HepG2 (cell line): ENCODE results near the gene TMEM63C. TPM values are rescaled to one million over a fixed set of nuclear protein-coding genes. Genes with fewer than 3 reads are reported as not detected.

Experiments
- AFF4 ChIP-seq: sonication (generic); formaldehyde crosslinking; IDR thresholded peaks from 2 replicates; pipeline ENCODE4 v1.4.0; 2020; ENCODE audit warnings: missing genetic modification reagents
- AKNA ChIP-seq: sonication (generic); formaldehyde crosslinking; IDR thresholded peaks from 2 replicates; pipeline ENCODE4 v1.4.0; 2020; ENCODE audit warnings: missing genetic modification reagents, borderline replicate concordance
- BCLAF1 ChIP-seq: fragments of 450-650 bp; IDR thresholded peaks from 2 replicates; pipeline ENCODE4 v1.6.1; 2017; ENCODE audit warnings: mild to moderate bottlenecking
- CHD4 ChIP-seq: fragments of 200-600 bp; sonication (generic); IDR thresholded peaks from 2 replicates; pipeline ENCODE4 v1.7.0; 2017; ENCODE audit warnings: mild to moderate bottlenecking, low read length, borderline replicate concordance
- DMAP1 ChIP-seq: IDR thresholded peaks from 2 replicates; pipeline ENCODE4 v1.6.1; 2016
- DNMT1 ChIP-seq: sonication (generic); formaldehyde crosslinking; IDR thresholded peaks from 2 replicates; pipeline ENCODE4 v1.5.1; 2020; ENCODE audit warnings: mild to moderate bottlenecking, missing genetic modification reagents
- HNF4A ChIP-seq: sonication (generic); formaldehyde crosslinking; IDR thresholded peaks from 2 replicates; pipeline ENCODE4 v1.4.0; 2020; ENCODE audit warnings: missing genetic modification reagents
- MED13 ChIP-seq: sonication (generic); formaldehyde crosslinking; IDR thresholded peaks from 2 replicates; pipeline ENCODE4 v1.5.0; 2020; ENCODE audit warnings: missing genetic modification reagents
- PHF8 ChIP-seq: sonication (generic); formaldehyde crosslinking; IDR thresholded peaks from 2 replicates; pipeline ENCODE4 v1.5.0; 2020; ENCODE audit warnings: missing genetic modification reagents
- SMARCC2 ChIP-seq: fragments of 450-650 bp; IDR thresholded peaks from 2 replicates; pipeline ENCODE4 v1.6.1; 2017; ENCODE audit warnings: antibody characterized with exemption, mild to moderate bottlenecking
- SP1 ChIP-seq, 2 experiments: fragments of 450-650 bp in 1 of 2; sonication (generic) in 1 of 2; formaldehyde crosslinking in 1 of 2; IDR thresholded peaks; 2 replicates each; pipeline versions ENCODE4 v1.4.0 to v1.6.1; 2016 to 2020; ENCODE audit warnings: missing genetic modification reagents in 1 of 2
- ZFP82 ChIP-seq: sonication (generic); formaldehyde crosslinking; IDR thresholded peaks from 2 replicates; pipeline ENCODE4 v1.5.1; 2020; ENCODE audit warnings: mild to moderate bottlenecking, missing genetic modification reagents, borderline replicate concordance
- ZFP90 ChIP-seq: sonication (generic); formaldehyde crosslinking; IDR thresholded peaks from 2 replicates; pipeline ENCODE4 v1.8.0; 2022; ENCODE audit warnings: missing genetic modification reagents, mild to moderate bottlenecking, inconsistent platforms, borderline replicate concordance
- ZNF124 ChIP-seq: sonication (generic); formaldehyde crosslinking; IDR thresholded peaks from 2 replicates; pipeline ENCODE4 v1.4.0; 2020; ENCODE audit warnings: missing genetic modification reagents
- ZNF530 ChIP-seq: sonication (generic); formaldehyde crosslinking; IDR thresholded peaks from 2 replicates; pipeline ENCODE4 v1.5.0; 2020; ENCODE audit warnings: low read depth, mild to moderate bottlenecking, missing genetic modification reagents
- ZNF552 ChIP-seq: sonication (generic); formaldehyde crosslinking; IDR thresholded peaks from 2 replicates; pipeline ENCODE4 v1.9.0; 2022; ENCODE audit warnings: missing genetic modification reagents, mild to moderate bottlenecking, borderline replicate concordance
- ZSCAN29 ChIP-seq: sonication (generic); formaldehyde crosslinking; conservative IDR thresholded peaks from 2 replicates; pipeline ENCODE4 v1.4.0; 2020; ENCODE audit warnings: mild to moderate bottlenecking, missing genetic modification reagents
- polyA plus RNA-seq, 8 experiments: library from polyadenylated mRNA; depleted of rRNA in 3 of 8; stranded (reverse) in 7 of 8; unstranded in 1 of 8; fragments of >200 nt; fragmentation: Illumina TruSeq in 4 of 8; extraction: Trizol in 4 of 8; gene quantifications; 2 replicates each; pipeline versions ENCODE4 v1.2.1 to v1.2.3, GENCODE V29; 2011 to 2016; ENCODE audit warnings: low read depth in 4 of 8, missing spikeins in 1 of 8, mixed read lengths in 1 of 8; ENCODE audit not compliant: insufficient read depth in 1 of 8
- total RNA-seq, 5 experiments: library from RNA; depleted of rRNA; stranded (reverse); fragments of >200 nt; fragmentation: Illumina TruSeq; extraction: Trizol; gene quantifications; 2 replicates each; pipeline ENCODE4 v1.2.3, GENCODE V29; 2016; ENCODE audit warnings: low read depth in 1 of 5
- TF ChIP-seq, protein P1 (sequence below): sonication (generic); formaldehyde crosslinking; IDR thresholded peaks from 2 replicates; pipeline ENCODE4 v1.4.0; 2020; ENCODE audit warnings: mild to moderate bottlenecking, missing genetic modification reagents

Gene TMEM63C
- total and polyA plus RNA-seq, 2 of the 13 experiments (the other 11 are each of a cell fraction or from before 2014, with no cell fraction given): 0.17 to 0.27 TPM

DNA sequence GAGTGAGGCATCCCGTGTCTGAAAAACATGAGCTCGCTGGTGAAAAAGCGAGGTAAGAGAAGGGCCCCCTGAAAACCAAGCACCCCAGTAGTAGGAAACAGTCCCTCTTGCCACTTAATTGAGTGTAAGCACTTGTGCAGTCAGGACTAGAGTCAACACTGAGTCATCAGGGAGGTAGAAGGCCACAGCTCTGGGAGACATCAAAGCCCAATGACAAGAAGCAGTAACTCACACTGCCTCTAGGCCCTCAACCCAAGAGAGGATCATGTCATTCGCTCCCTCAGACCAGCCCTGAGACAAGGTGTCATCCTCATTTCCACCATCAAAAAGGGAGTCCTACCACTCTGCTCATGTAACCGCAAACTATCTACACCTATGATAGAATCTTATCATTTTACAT lies 121.3 kb downstream of the TMEM63C start (continued):
- TF ChIP-seq MED13 (CRISPR knock-in tag): no peak
- TF ChIP-seq PHF8 (CRISPR knock-in tag): no peak
- TF ChIP-seq AFF4: no peak
- TF ChIP-seq ZNF530 (CRISPR knock-in tag): no peak
- TF ChIP-seq ZNF124: no peak
- no peak for TF ChIP-seq SMARCC2
- TF ChIP-seq ZFP82 (CRISPR knock-in tag): no peak
- TF ChIP-seq BCLAF1: no peak
- no peak for TF ChIP-seq DMAP1 (CRISPR knock-in tag)
- no peak for TF ChIP-seq ZNF552 (CRISPR knock-in tag)
- no peak for TF ChIP-seq CHD4
- no peak for TF ChIP-seq ZSCAN29 (CRISPR knock-in tag)
- no peak for TF ChIP-seq DNMT1 (CRISPR knock-in tag)
- TF ChIP-seq SP1 (IDR thresholded peaks at IDR 0.05): no peak
- TF ChIP-seq SP1 (CRISPR knock-in tag; IDR thresholded peaks at IDR 0.05): no peak
- TF ChIP-seq ZFP90: no peak
- no peak for TF ChIP-seq AKNA (CRISPR knock-in tag)
- TF ChIP-seq HNF4A (CRISPR knock-in tag): no peak
- TF ChIP-seq, protein P1, sequence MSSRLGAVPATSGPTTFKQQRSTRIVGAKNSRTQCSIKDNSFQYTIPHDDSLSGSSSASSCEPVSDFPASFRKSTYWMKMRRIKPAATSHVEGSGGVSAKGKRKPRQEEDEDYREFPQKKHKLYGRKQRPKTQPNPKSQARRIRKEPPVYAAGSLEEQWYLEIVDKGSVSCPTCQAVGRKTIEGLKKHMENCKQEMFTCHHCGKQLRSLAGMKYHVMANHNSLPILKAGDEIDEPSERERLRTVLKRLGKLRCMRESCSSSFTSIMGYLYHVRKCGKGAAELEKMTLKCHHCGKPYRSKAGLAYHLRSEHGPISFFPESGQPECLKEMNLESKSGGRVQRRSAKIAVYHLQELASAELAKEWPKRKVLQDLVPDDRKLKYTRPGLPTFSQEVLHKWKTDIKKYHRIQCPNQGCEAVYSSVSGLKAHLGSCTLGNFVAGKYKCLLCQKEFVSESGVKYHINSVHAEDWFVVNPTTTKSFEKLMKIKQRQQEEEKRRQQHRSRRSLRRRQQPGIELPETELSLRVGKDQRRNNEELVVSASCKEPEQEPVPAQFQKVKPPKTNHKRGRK (CRISPR knock-in tag): no peak
